ENCODE measurements around the gene RERG. TPM values are rescaled to one million over a fixed set of nuclear protein-coding genes. Genes with fewer than 3 reads are reported as not detected.

RERG gene
- total RNA-seq, 6 experiments from 2014 or later, result 0.68 to 2.1 (median 1.0) TPM

DNA sequence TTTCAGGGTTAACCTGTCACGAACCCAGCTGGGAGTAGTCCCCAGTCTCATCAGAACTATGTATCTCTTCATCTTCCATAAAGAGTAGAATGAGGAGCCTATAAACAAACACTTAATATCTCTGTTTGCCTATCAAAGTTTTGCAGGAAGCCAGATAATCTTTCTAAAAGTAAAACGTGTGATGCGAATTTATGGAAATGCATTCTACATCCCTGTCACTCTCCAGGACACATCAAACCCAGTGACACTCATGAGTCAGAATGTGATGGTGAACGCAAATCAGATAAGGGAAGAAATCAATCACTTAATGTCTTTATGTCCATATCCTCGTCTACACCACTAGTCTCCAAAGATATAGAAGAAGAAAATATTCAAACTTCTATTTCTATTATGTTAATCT is 37.4 kb downstream of the RERG start:
- ATAC-seq (no peak), DNase-seq (no peak)
- Histone ChIP-seq H3K4me3 (no peak overlapping the region), H3K27ac (no peak overlapping the region), H3K36me3 (no peaks in the 10 kb centered on the region), H3K9me3 (no peaks in the 10 kb centered on the region), H3K4me1 (no peaks in the 10 kb centered on the region), H3K27me3 (no peaks in the 10 kb centered on the region)
- WGBS (ENCODE audit: insufficient coverage, low coverage, low lambda C conversion rate, missing lambda C conversion rate), result 40% methylated on average over 5 of the region's 5 CpGs
- intact Hi-C loops (cut with DNase I), result no loop called here
- no peak for TF ChIP-seq POLR2A (IDR thresholded peaks at IDR 0.05)
- TF ChIP-seq, protein P1, sequence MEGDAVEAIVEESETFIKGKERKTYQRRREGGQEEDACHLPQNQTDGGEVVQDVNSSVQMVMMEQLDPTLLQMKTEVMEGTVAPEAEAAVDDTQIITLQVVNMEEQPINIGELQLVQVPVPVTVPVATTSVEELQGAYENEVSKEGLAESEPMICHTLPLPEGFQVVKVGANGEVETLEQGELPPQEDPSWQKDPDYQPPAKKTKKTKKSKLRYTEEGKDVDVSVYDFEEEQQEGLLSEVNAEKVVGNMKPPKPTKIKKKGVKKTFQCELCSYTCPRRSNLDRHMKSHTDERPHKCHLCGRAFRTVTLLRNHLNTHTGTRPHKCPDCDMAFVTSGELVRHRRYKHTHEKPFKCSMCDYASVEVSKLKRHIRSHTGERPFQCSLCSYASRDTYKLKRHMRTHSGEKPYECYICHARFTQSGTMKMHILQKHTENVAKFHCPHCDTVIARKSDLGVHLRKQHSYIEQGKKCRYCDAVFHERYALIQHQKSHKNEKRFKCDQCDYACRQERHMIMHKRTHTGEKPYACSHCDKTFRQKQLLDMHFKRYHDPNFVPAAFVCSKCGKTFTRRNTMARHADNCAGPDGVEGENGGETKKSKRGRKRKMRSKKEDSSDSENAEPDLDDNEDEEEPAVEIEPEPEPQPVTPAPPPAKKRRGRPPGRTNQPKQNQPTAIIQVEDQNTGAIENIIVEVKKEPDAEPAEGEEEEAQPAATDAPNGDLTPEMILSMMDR (IDR thresholded peaks at IDR 0.05), result no peak

DNA sequence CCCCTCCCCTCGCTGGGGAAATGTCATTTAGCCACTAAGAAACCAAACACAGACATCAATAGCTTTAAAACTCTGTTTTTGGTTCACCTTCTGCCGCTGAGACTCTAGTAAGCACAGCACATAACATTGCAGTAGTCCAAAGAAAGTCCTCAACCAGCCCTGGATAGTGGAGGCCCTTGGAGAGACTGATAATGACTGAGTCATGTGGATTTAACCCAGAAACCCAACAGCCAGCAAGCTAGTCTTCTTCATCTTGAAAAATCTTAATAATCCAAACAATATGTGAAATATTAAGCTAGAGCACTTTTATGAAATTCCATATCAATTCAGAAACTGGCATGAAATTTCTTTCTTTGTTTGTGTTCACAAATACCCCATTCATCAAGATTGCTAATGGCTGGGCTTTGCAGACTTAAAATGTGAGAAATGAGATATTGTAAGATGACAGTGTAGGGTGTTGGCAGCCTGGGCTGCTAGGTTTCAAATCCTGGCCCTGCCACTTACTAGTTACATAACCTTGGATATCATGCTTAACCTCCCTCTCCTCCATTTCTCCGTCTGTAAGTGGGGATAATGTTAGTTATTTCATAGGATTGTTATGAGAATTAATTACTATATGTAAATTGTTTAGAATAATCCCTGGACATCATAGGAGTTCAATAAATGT is 40.1 kb downstream of the RERG start:
- no peak overlapping the region for H3K4me3 ChIP-seq
- no peak for ATAC-seq
- DNase-seq, result no peak
- no peaks in the 10 kb centered on the region for H3K36me3 ChIP-seq
- H3K27ac ChIP-seq, result no peak overlapping the region
- 48% methylated on average over 3 of the region's 3 CpGs for WGBS (ENCODE audit: insufficient coverage, low coverage, low lambda C conversion rate, missing lambda C conversion rate)
- no peaks in the 10 kb centered on the region for H3K4me1 ChIP-seq
- TF ChIP-seq, protein P1 (IDR thresholded peaks at IDR 0.05), result no peak
- TF ChIP-seq POLR2A (IDR thresholded peaks at IDR 0.05), result no peak
- H3K9me3 ChIP-seq, result no peaks in the 10 kb centered on the region
- H3K27me3 ChIP-seq, result no peaks in the 10 kb centered on the region
- intact Hi-C loops (cut with DNase I), result no loop called here

DNA sequence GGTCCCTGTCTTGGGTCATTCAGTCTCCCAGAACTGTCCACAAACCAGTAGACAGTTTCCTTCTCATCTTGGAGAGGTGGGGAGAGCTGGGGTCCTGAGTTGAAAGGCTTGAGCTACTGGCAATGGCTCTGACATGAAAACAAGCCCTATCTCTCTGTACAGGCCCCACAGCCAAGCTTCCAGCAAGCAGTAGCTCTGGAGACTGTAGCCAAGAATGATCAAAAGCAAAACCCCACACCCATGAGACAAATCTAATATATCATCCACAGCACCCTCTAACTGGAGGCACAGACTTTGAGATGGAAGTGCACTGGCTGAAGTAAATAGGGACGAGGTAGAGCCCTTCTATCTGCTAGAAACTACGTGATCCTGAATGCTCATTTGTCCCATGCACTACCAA is 40.9 kb downstream of the RERG start:
- TF ChIP-seq POLR2A (IDR thresholded peaks at IDR 0.05), result no peak
- TF ChIP-seq, protein P1 (IDR thresholded peaks at IDR 0.05), result no peak
- Histone ChIP-seq H3K27me3 (no peaks in the 10 kb centered on the region), H3K36me3 (no peaks in the 10 kb centered on the region), H3K27ac (no peak overlapping the region), H3K9me3 (no peaks in the 10 kb centered on the region), H3K4me1 (no peaks in the 10 kb centered on the region), H3K4me3 (no peak overlapping the region)
- intact Hi-C loops (cut with DNase I), result no loop called here
- DNase-seq (no peak), ATAC-seq (no peak)
- WGBS (ENCODE audit: insufficient coverage, low coverage, low lambda C conversion rate, missing lambda C conversion rate), result 38% methylated on average over 2 of the region's 2 CpGs

DNA sequence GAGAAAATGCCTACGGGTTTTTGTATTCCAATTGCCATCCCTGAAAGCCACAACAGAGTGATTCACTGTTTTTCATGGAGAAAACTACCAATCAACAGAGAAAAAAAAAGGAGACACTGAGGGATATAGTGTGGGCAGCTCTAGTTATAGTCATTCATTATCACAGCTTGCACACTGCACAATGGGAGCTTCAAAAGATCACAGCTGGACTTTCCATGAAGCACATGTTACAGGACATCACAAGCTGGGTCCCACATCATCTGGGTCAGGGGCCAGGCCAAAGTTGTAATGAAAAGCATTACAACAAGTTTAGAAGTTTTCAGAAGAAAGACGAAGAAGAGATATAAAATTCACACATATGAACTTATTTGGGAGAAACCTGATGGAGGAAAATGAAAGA is 41.5 kb downstream of the RERG start:
- Histone ChIP-seq H3K4me1 (no peaks in the 10 kb centered on the region), H3K27ac (no peak overlapping the region), H3K27me3 (no peaks in the 10 kb centered on the region), H3K4me3 (no peak overlapping the region), H3K36me3 (no peaks in the 10 kb centered on the region), H3K9me3 (no peaks in the 10 kb centered on the region)
- DNase-seq (no peak), ATAC-seq (no peak)
- TF ChIP-seq POLR2A (IDR thresholded peaks at IDR 0.05), result no peak
- TF ChIP-seq, protein P1 (IDR thresholded peaks at IDR 0.05), result no peak
- intact Hi-C loops (cut with DNase I), result no loop called here
- 78% methylated on average over 2 of the region's 2 CpGs for WGBS (ENCODE audit: insufficient coverage, low coverage, low lambda C conversion rate, missing lambda C conversion rate)

All from right lobe of liver (tissue), 6 donors.